Transverse colon (tissue), 4 donors: ENCODE results near the gene MYO16. TPM values are rescaled to one million over a fixed set of nuclear protein-coding genes. Genes with fewer than 3 reads are reported as not detected.

Source experiments
- DNase-seq: peaks from one replicate; pipeline ENCODE4 v3.0.0-alpha.2; 2019
- H3K27ac ChIP-seq, 4 donors: fragments of 200-600 bp; sonication (generic); 2 replicates each; pipeline ENCODE4 v1.5.1; 2016 to 2018; ENCODE audit warnings: inconsistent platforms in 4 of 4
- H3K27me3 ChIP-seq: fragments of 200-600 bp; sonication (generic); 2 replicates; pipeline ENCODE4 v1.5.1; 2017; ENCODE audit warnings: inconsistent platforms
- H3K36me3 ChIP-seq, 4 donors: fragments of 200-600 bp; sonication (generic); 2 replicates each; pipeline ENCODE4 v1.5.1; 2017 to 2019; ENCODE audit warnings: inconsistent platforms in 4 of 4
- H3K4me1 ChIP-seq, 4 donors: fragments of 200-600 bp; sonication (generic); 2 replicates each; pipeline ENCODE4 v1.5.1; 2017 to 2020; ENCODE audit warnings: inconsistent platforms in 4 of 4
- H3K4me3 ChIP-seq, 4 donors: fragments of 200-600 bp; sonication (generic); 1 replicate in 1 of 4; 2 replicates in 3 of 4; pipeline versions ENCODE4 v1.5.1 to v1.6.1; 2017 to 2019; ENCODE audit warnings: inconsistent platforms in 4 of 4
- H3K9me3 ChIP-seq, 2 donors: fragments of 200-600 bp; sonication (generic); 2 replicates each; pipeline ENCODE4 v1.5.1; 2017 to 2019; ENCODE audit warnings: inconsistent platforms in 2 of 2
- CTCF ChIP-seq, 5 experiments: fragments of 200-600 bp in 3 of 5; fragments of 450-650 bp in 2 of 5; sonication (generic) in 3 of 5; IDR thresholded peaks; 1 replicate in 2 of 5; 2 replicates in 3 of 5; pipeline ENCODE4 v1.5.1; 2016 to 2017; ENCODE audit warnings: antibody characterized with exemption in 5 of 5, inconsistent platforms in 3 of 5, mild to moderate bottlenecking in 2 of 5, moderate library complexity in 1 of 5
- EP300 ChIP-seq: sonication (generic); formaldehyde crosslinking; IDR thresholded peaks from one replicate; pipeline ENCODE4 v1.6.1; 2017; ENCODE audit warnings: antibody characterized with exemption, low read depth
- POLR2A ChIP-seq: fragments of 450-650 bp; IDR thresholded peaks from one replicate; pipeline ENCODE4 v1.6.1; 2016; ENCODE audit warnings: antibody characterized with exemption, mild to moderate bottlenecking, moderate library complexity
- POLR2AphosphoS5 ChIP-seq, 3 donors: sonication (generic); formaldehyde crosslinking; IDR thresholded peaks; one replicate each; pipeline ENCODE4 v1.6.1; 2016; ENCODE audit warnings: antibody characterized with exemption in 3 of 3
- WGBS, 2 donors: methylation state at CpG; one replicate each; pipeline ENCODE4 v1.1.5; 2018; ENCODE audit warnings: low coverage in 1 of 2; 5-methylcytosine and 5-hydroxymethylcytosine counted together
- in situ Hi-C, 4 donors: fragments of 200-750 bp; cut with MboI; loops; one replicate each; pipeline versions ENCODE4 v1.15.0 to v1.15.1; 2017; ENCODE audit warnings: low sequenced_read_pairs in 3 of 4, low pct_ligation_motif_present in 1 of 4, low pct_unique_long_range_greater_than_20kb in 1 of 4
- intact Hi-C: fragments of 100-400 bp; cut with DNase I; formaldehyde crosslinking; loops from one replicate; pipeline ENCODE4 v1.15.1; 2023; ENCODE audit warnings: low total_unique reads
- total RNA-seq, 4 donors: library from RNA; depleted of rRNA; stranded (reverse); fragments of >200 nt; gene quantifications; one replicate each; pipeline ENCODE4 v1.1.0, GENCODE V29; 2016

MYO16 gene
- total RNA-seq, 4 donors from 2014 or later: under 0.01 to 3.4 TPM; not detected in 2

GRCh38 chr13:108662528-108662927, 33.1 kb downstream of the MYO16 start:
- Histone ChIP-seq H3K4me3 (no peak overlapping the region), H3K9me3 (no peaks in the 10 kb centered on the region), H3K4me1 (no peaks in the 10 kb centered on the region), H3K36me3 (no peaks in the 10 kb centered on the region), H3K27ac (no peak overlapping the region), H3K27me3 (no peaks in the 10 kb centered on the region)
- intact Hi-C loops: no loop called here
- TF ChIP-seq EP300 (no peak), CTCF (IDR thresholded peaks at IDR 0.05) (no peak), POLR2A (no peak), POLR2AphosphoS5 (IDR thresholded peaks at IDR 0.05) (no peak)
- WGBS, 2 donors: 50 to 80% methylated on average over 1 to 5 of the region's 5 CpGs
- in situ Hi-C loops: no loop called here
- DNase-seq: no peak

GRCh38 chr13:108663710-108664109, 34.3 kb downstream of the MYO16 start:
- no peaks in the 10 kb centered on the region for H3K4me1 ChIP-seq
- intact Hi-C loops (loop anchor here (1.0 kb wide), 1 partner anchor 56 kb away; no protein-coding TSS in a partner anchor), in situ Hi-C loops (no loop called here)
- no peaks in the 10 kb centered on the region for H3K9me3 ChIP-seq
- WGBS, 2 donors: 60 to 71% methylated on average over 3 of the region's 3 CpGs
- H3K4me3 ChIP-seq: no peak overlapping the region
- H3K36me3 ChIP-seq: no peaks in the 10 kb centered on the region
- no peaks in the 10 kb centered on the region for H3K27me3 ChIP-seq
- no peak overlapping the region for H3K27ac ChIP-seq
- no peak for TF ChIP-seq POLR2AphosphoS5 (IDR thresholded peaks at IDR 0.05)
- TF ChIP-seq CTCF (IDR thresholded peaks at IDR 0.05): no peak
- no peak for TF ChIP-seq EP300
- TF ChIP-seq POLR2A: no peak
- no peak for DNase-seq

GRCh38 chr13:108667205-108667604, 37.8 kb downstream of the MYO16 start:
- H3K27ac ChIP-seq: no peak overlapping the region
- DNase-seq: no peak
- H3K9me3 ChIP-seq: peaks cover 0 to 6% of the 10 kb centered on the region in 2 donors
- in situ Hi-C loops (no loop called here), intact Hi-C loops (no loop called here)
- H3K36me3 ChIP-seq: no peaks in the 10 kb centered on the region
- 83 to 88% methylated on average over 1 of the region's 1 CpG for WGBS, 2 donors
- H3K4me1 ChIP-seq: no peaks in the 10 kb centered on the region
- TF ChIP-seq CTCF (IDR thresholded peaks at IDR 0.05): no peak
- TF ChIP-seq POLR2AphosphoS5 (IDR thresholded peaks at IDR 0.05): no peak
- TF ChIP-seq POLR2A: no peak
- TF ChIP-seq EP300: no peak
- no peak overlapping the region for H3K4me3 ChIP-seq
- no peaks in the 10 kb centered on the region for H3K27me3 ChIP-seq

- 33 to 63% methylated on average over 1 of the region's 1 CpG for WGBS, 2 donors
- in situ Hi-C loops: no loop called here
- intact Hi-C loops: no loop called here
Measured at GRCh38 chr13:108669381-108669780, 40.0 kb downstream of the MYO16 start.

More at GRCh38 chr13:108669381-108669780, 40.0 kb downstream of the MYO16 start:
- no peak overlapping the region for H3K4me3 ChIP-seq
- no peaks in the 10 kb centered on the region for H3K27me3 ChIP-seq
- TF ChIP-seq CTCF (IDR thresholded peaks at IDR 0.05) (no peak), EP300 (no peak), POLR2A (no peak), POLR2AphosphoS5 (IDR thresholded peaks at IDR 0.05) (no peak)
- H3K4me1 ChIP-seq: no peaks in the 10 kb centered on the region
- DNase-seq: no peak
- H3K36me3 ChIP-seq: no peaks in the 10 kb centered on the region
- H3K27ac ChIP-seq: no peak overlapping the region
- H3K9me3 ChIP-seq: peaks cover 0 to 6% of the 10 kb centered on the region in 2 donors
